DMS 273 (cell line): ENCODE results near the gene NPM3.

Experiments
- DNase-seq: peaks from one replicate; lab custom pipeline; 2025; ENCODE audit not compliant: unreplicated experiment; lab: John Stamatoyannopoulos, UW

NPM3 gene

GRCh38 chr10:101760510-101760909, 22.7 kb downstream of the NPM3 start:
- DNase-seq: peak; percentile 54

- DNase-seq: peak; percentile 19
These were observed 23.7 kb downstream of the NPM3 start for GRCh38 chr10:101759309-101760247.

GRCh38 chr10:101758858-101759257, 24.4 kb downstream of the NPM3 start:
- DNase-seq: no peak

GRCh38 chr10:101752241-101752640, 31.0 kb downstream of the NPM3 start:
- DNase-seq: no peak

- peak; percentile 55 for DNase-seq
These were observed 33.9 kb downstream of the NPM3 start for GRCh38 chr10:101749047-101750016.

- no peak for DNase-seq
These were observed 34.8 kb downstream of the NPM3 start for GRCh38 chr10:101748496-101748895.

DNA sequence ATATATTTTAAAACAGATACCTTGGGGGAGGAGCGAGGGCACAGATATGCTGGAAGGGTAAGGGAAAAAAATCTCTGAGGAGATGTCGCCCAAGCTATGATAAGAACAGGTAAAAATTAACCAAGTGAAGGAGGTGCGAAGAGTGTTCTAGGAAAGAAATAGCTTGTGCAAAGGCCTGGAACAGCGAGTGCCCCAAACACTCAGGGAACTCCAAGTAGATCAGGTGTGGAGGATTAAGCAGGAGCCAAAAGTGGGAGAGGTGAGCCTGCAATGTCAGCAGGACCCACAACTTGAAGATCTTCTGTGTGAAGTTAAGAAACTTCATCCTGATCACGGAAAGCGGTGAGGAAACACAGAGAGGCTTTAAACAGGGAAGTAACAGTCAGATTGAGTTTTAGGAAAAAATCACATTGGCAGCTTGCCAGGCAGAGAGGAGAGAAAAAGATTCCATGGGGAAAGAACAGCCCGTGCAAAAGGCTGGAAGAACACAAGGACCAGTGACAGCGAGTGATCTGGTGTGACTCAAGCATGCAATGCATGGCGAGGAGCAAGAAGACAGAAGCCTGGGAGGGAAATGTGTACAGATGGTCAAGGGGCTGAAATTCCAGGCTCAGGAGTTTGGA, 38.1 kb downstream of the NPM3 start:
- DNase-seq: peak; percentile 42

DNA sequence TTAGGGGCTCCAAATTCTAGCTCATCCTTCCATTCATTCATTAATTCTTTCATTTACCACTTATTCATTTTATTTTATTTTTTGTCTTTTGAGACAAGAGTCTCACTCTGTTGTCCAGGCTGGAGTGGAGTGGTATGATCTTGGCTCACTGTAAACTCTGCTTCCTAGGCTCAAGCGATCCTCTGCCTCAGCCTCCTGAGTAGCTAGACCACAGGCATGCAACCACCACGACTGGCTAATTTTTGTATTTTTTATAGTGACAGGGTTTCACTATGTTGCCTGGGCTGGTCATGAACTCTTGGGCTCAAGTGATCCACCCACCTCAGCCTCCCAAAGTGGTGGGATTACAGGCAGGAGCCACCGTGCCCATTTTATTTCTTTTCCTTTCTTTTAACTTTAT, 39.0 kb downstream of the NPM3 start:
- no peak for DNase-seq

DNA sequence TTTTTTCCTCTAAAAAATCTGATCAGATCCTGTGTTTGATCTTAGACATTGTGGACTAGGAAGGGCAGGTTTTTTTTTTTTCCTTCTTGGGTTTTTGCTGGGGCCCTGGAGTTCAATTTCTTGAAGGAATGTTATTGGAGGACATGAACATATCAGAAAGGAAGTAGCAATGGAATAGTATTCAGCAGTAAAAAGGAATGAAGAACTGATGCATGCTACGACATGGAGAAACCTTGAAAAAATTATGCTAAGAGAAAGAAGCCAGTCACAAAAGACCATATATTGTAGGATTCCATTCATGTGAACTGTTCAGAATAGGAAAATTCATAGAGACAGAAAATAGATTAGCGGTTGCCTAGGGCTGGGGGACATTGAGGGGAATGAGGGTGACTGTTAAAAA, 41.3 kb downstream of the NPM3 start:
- no peak for DNase-seq

DNA sequence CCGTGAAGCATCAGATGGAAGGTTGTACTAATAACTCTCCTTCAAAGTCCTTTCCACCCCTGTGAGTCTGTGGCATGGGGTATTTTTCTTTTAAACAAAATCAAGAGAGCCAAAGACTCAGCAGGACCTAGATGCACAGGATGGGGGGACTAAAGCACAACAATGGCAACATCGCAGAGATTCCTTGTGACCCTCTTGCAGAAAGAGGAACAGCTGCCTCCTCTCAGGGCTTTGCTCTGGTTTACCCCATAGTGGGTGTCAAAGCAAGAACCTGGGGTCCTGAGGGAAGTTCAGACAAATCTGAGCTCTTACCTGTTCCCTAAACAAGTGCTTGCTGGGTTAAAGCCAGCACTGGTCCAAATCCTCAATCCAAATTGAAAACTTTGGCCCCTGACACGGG, 46.6 kb downstream of the NPM3 start:
- no peak for DNase-seq

- no peak for DNase-seq
These were observed 51.1 kb downstream of the NPM3 start for GRCh38 chr10:101732096-101732495.
